ENCODE data around the gene TMEM131.

GRCh38 chr2:97788986-97789644, 206.6 kb downstream of the TMEM131 start:
- TF ChIP-seq CTCF (IDR thresholded peaks at IDR 0.05) (no peak), POLR2A (IDR thresholded peaks at IDR 0.05) (no peak)

Measured in heart left ventricle (tissue), 13 donors.